Gastroesophageal sphincter (tissue), 4 donors: ENCODE measurements around the gene INO80E. TPM values are rescaled to one million over a fixed set of nuclear protein-coding genes. Genes with fewer than 3 reads are reported as not detected.

ENCODE experiments used
- ATAC-seq: fragments of 150-250 bp; one replicate; pipeline ENCODE4 v1.9.1; 2016; ENCODE audit warnings: mild to moderate bottlenecking, moderate library complexity
- H3K27ac ChIP-seq, 4 donors: fragments of 200-600 bp; sonication (generic) in 3 of 4; 1 replicate in 3 of 4; 2 replicates in 1 of 4; pipeline ENCODE4 v1.5.1; 2016 to 2019
- H3K27me3 ChIP-seq: fragments of 200-600 bp; sonication (generic); one replicate; pipeline ENCODE4 v1.5.1; 2019
- H3K36me3 ChIP-seq, 2 donors: fragments of 200-600 bp; sonication (generic); one replicate each; pipeline ENCODE4 v1.5.1; 2019; ENCODE audit warnings: control low read depth in 1 of 2
- H3K4me1 ChIP-seq, 3 donors: fragments of 200-600 bp; sonication (generic); 1 replicate in 2 of 3; 2 replicates in 1 of 3; pipeline ENCODE4 v1.5.1; 2016 to 2019; ENCODE audit warnings: control low read depth in 2 of 3
- H3K4me3 ChIP-seq, 2 donors: fragments of 200-600 bp; sonication (generic); one replicate each; pipeline ENCODE4 v1.5.1; 2019; ENCODE audit warnings: mild to moderate bottlenecking in 1 of 2, moderate library complexity in 1 of 2
- H3K9me3 ChIP-seq, 3 donors: fragments of 200-600 bp; sonication (generic); one replicate each; pipeline ENCODE4 v1.5.1; 2017 to 2019; ENCODE audit warnings: control low read depth in 2 of 3
- EP300 ChIP-seq: sonication (generic); formaldehyde crosslinking; IDR thresholded peaks from one replicate; pipeline ENCODE4 v1.6.1; 2017; ENCODE audit warnings: antibody characterized with exemption, mild to moderate bottlenecking
- POLR2A ChIP-seq, 2 donors: fragments of 450-650 bp; IDR thresholded peaks; one replicate each; pipeline ENCODE4 v1.6.1; 2017; ENCODE audit warnings: antibody characterized with exemption in 2 of 2, mild to moderate bottlenecking in 2 of 2, moderate library complexity in 1 of 2
- POLR2AphosphoS5 ChIP-seq: sonication (generic); formaldehyde crosslinking; IDR thresholded peaks from one replicate; pipeline ENCODE4 v1.6.1; 2017; ENCODE audit warnings: antibody characterized with exemption
- WGBS, 2 donors: methylation state at CpG; one replicate each; pipeline ENCODE4 v1.1.5; 2018; ENCODE audit warnings: low coverage in 1 of 2; 5-methylcytosine and 5-hydroxymethylcytosine counted together
- total RNA-seq, 4 donors: library from RNA; depleted of rRNA; stranded (reverse); fragments of >200 nt; gene quantifications; one replicate each; pipeline ENCODE4 v1.1.0, GENCODE V29; 2016
- TF ChIP-seq, protein P1 (sequence below), 4 experiments: fragments of 200-600 bp in 2 of 4; fragments of 450-650 bp in 2 of 4; sonication (generic) in 1 of 4; IDR thresholded peaks; one replicate each; pipeline ENCODE4 v1.5.1; 2017 to 2019; ENCODE audit warnings: antibody characterized with exemption in 4 of 4, mild to moderate bottlenecking in 2 of 4, moderate library complexity in 2 of 4

Gene INO80E
- total RNA-seq, 4 donors from 2014 or later, result 40.9 to 82.2 (median 74.4) TPM

GRCh38 chr16:29996766-29997250 lies 767 bp downstream of the INO80E start:
- peak overlapping the region in 2 of 4 donors; percentile 92 to 99 for H3K27ac ChIP-seq
- peaks cover 0 to 62% of the 10 kb centered on the region in 2 donors for H3K36me3 ChIP-seq
- H3K4me1 ChIP-seq, result peaks cover 3 to 35% (median 11%) of the 10 kb centered on the region in 3 donors
- H3K9me3 ChIP-seq, result no peaks in the 10 kb centered on the region
- ATAC-seq, result no peak
- WGBS, 2 donors, result 16 to 20% methylated on average over 7 to 9 of the region's 9 CpGs
- H3K27me3 ChIP-seq, result no peaks in the 10 kb centered on the region
- H3K4me3 ChIP-seq, result peak overlapping the region; percentile 76 to 80
- TF ChIP-seq EP300 (no peak), POLR2AphosphoS5 (no peak), POLR2A (IDR thresholded peaks at IDR 0.05) (no peak)
- TF ChIP-seq, protein P1, sequence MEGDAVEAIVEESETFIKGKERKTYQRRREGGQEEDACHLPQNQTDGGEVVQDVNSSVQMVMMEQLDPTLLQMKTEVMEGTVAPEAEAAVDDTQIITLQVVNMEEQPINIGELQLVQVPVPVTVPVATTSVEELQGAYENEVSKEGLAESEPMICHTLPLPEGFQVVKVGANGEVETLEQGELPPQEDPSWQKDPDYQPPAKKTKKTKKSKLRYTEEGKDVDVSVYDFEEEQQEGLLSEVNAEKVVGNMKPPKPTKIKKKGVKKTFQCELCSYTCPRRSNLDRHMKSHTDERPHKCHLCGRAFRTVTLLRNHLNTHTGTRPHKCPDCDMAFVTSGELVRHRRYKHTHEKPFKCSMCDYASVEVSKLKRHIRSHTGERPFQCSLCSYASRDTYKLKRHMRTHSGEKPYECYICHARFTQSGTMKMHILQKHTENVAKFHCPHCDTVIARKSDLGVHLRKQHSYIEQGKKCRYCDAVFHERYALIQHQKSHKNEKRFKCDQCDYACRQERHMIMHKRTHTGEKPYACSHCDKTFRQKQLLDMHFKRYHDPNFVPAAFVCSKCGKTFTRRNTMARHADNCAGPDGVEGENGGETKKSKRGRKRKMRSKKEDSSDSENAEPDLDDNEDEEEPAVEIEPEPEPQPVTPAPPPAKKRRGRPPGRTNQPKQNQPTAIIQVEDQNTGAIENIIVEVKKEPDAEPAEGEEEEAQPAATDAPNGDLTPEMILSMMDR (IDR thresholded peaks at IDR 0.05), result no peak

DNA sequence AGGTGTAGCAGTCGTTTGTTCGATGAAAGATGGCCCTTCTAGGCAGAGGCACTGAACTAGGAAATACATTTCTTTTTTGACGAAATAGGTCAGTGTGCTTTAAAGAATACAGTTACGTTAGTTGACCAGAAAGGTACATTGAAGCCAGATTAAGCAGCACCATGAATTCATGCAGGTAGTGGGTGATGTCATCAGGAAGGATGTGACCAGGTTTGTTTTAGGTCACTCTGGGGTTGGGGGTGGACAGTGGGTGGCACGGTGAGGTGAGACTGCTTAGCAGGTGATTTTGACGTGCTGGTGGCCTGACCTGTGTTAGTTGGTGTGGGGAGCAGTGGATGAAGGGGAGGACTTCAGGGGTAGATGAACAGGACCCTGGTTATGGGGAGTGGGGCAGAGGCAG lies 3.6 kb downstream of the INO80E start:
- Histone ChIP-seq H3K4me3 (no peak overlapping the region), H3K36me3 (peaks cover 0 to 62% of the 10 kb centered on the region in 2 donors), H3K27me3 (no peaks in the 10 kb centered on the region), H3K4me1 (peaks cover 2 to 23% (median 7%) of the 10 kb centered on the region in 3 donors), H3K9me3 (no peaks in the 10 kb centered on the region), H3K27ac (no peak overlapping the region)
- 70 to 82% methylated on average over 2 to 6 of the region's 6 CpGs for WGBS, 2 donors
- no peak for ATAC-seq
- TF ChIP-seq, protein P1 (IDR thresholded peaks at IDR 0.05), result no peak
- TF ChIP-seq EP300 (no peak), POLR2AphosphoS5 (no peak)

- no peak for ATAC-seq
- H3K27me3 ChIP-seq, result no peaks in the 10 kb centered on the region
- TF ChIP-seq POLR2A (IDR thresholded peaks at IDR 0.05) (no peak), POLR2AphosphoS5 (no peak), EP300 (no peak)
- TF ChIP-seq, protein P1 (IDR thresholded peaks at IDR 0.05), result no peak
- no peaks in the 10 kb centered on the region for H3K9me3 ChIP-seq
- no peak overlapping the region for H3K27ac ChIP-seq
- H3K36me3 ChIP-seq, result peaks cover 0 to 62% of the 10 kb centered on the region in 2 donors
- 49% methylated on average over 3 of the region's 33 CpGs; no CpG with 5 or more reads in 1 of the 2 donors for WGBS, 2 donors
- H3K4me3 ChIP-seq, result no peak overlapping the region
- H3K4me1 ChIP-seq, result peaks cover 0 to 28% (median 10%) of the 10 kb centered on the region in 3 donors
These were observed 4.9 kb downstream of the INO80E start for GRCh38 chr16:30000735-30001631.

GRCh38 chr16:30002614-30003346 lies 6.7 kb downstream of the INO80E start:
- WGBS, 2 donors, result 63 to 77% methylated on average over 9 to 16 of the region's 19 CpGs
- Histone ChIP-seq H3K4me3 (no peak overlapping the region), H3K36me3 (peaks cover 0 to 57% of the 10 kb centered on the region in 2 donors), H3K27ac (no peak overlapping the region), H3K27me3 (peaks cover 4% of the 10 kb centered on the region), H3K9me3 (no peaks in the 10 kb centered on the region), H3K4me1 (peaks cover 0 to 15% (median 6%) of the 10 kb centered on the region in 3 donors)
- TF ChIP-seq, protein P1 (IDR thresholded peaks at IDR 0.05), result no peak
- TF ChIP-seq POLR2A (IDR thresholded peaks at IDR 0.05) (no peak), EP300 (no peak), POLR2AphosphoS5 (no peak)
- no peak for ATAC-seq
